ENCODE results near the gene PDCD1.
"Not testable (repeated sequence)": the region's sequence is repeated elsewhere in the genome, so short reads cannot be mapped to it uniquely, and the experiment has no call there.

Gene PDCD1

DNA sequence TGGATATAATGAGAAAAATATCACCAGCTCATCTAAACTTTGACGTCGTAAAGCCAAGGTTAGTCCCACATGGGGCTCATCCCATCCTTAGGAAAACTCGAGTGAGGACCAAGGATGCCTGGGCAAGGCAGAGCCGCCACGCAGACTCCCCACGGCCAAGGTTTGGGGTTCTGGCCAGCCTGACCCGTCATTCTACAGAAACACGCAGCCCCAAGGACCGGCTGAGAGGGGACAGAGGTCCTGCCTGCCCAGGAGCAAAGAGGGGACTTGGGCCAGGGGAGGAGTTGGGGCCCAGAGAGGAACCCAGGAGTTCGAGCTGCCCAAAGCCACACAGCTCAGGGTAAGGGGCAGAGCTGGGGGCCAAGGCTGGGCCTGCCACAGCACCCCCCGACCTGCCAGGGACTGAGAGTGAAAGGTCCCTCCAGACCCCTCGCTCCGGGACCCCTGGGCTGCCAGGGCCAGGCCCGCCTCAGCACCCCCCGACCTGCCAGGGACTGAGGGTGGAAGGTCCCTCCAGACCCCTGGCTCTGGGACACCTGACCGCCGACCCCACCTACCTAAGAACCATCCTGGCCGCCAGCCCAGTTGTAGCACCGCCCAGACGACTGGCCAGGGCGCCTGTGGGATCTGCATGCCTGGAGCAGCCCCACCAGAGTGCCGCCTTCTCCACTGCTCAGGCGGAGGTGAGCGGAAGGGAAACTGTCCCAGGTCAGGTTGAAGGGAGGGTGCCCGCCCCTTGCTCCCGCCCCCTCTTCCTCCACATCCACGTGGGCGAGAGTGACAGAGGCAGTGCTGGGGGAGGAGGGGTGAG, at the start of gene PDCD1:
TSS of gene PDCD1 (minus strand) at position 689 of the 811 bp plus-strand sequence. CDS start at position 633, 56 bp downstream.
- DNase-seq: peak; percentile 51

DNA sequence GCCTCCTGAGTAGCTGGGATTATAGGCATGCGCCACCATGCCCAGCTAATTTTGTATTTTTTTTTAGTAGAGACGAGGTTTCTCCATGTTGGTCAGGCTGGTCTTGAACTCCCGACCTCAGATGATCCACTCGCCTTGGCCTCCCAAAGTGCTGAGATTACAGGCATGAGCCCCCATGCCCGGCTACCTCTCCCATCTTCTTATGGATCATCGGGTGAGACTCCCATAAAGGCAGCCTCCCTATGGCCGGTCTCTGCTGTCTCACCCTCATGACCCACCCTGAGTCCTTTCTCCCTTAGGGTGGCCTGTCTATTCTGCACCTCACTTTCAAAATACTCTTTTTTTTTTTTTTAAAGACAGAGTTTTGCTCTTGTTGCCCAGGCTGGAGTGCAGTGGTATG, 49.1 kb upstream of the PDCD1 start:
- not testable (repeated sequence) for DNase-seq

DNA sequence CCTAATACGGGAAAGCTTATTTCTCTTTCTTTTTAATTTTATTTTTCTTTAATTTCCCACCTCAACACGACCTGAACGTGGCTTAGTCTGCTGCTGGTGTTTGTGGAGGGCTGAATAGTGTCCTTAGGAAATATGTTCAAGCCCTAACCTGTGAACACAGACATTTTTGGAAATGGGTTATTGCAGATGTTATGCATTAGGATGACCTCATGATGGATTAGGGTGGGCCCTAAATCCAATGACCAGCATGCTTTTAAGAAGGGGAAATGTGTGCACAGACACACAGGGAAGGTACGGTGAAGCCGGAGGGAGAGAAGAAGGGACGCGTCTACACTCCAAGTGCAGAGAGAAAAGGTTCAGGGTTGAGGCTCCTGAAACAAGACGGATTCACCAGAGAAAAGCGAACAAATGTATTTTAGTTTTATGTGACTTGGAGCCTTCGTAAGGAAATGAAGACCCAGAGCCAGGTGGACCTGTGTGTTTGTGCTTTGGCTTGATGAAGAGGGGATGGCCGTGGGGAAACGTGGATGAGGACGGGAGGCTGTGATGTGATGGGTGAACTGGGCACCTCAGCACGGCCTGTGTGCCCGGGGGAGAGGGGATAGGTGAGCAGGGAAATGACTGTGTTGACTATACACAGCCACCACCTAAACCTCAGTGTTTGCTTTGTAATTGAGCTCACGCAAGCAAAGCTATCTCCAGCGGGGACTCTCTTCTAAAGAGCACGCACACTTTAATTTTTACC, 48.3 kb upstream of the PDCD1 start:
- no peak for DNase-seq

DNA sequence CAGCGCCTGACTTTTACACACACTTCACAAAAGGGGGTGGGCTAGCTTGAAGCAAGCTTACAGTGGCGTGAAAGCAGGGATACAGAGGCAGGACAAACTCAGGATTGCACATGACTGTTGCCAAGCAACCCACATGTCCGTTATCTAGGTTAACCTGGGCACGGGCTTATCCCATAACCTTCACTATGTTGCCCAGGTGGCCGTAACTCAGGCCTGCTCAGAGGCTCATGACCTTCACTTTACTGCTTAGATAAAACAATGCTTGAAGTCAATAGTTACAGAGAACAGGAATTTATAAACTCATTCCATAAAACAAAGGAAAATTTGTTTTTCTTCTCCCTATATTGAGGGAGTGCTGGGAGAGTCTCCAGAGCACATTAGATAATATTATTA, 47.7 kb upstream of the PDCD1 start:
- not testable (repeated sequence) for DNase-seq

DNA sequence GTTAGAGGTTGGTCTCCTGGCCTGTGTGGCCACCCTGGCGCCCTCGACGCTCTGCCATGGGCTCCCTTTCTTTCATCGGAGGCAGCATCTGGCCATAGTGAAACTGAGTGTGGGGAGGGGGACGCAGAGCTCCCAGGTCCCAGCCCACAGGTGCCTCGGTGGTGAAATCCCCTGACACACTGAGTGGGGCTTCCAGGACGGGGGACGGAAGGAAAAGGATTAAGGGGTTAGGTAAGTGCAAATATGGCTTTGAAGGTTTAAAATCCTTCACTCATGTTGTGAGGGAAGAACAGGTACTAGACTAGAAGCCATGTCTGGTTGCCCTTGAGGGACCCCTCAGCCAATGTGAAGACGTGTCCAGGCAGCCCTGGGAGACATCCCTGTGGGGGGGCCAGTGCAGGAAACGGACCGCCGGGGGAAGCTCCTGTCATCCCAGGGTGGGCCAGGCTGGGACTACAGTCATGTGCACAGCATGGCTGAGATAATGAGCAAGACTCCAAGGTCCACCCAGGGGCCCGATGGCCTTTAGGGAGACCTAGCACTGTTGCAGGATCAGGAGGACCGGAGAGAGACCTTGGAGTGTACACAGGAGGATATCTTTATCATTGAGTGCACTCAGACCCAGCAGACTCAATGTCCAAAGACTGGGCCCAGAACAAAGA, 47.2 kb upstream of the PDCD1 start:
- DNase-seq: no peak

DNA sequence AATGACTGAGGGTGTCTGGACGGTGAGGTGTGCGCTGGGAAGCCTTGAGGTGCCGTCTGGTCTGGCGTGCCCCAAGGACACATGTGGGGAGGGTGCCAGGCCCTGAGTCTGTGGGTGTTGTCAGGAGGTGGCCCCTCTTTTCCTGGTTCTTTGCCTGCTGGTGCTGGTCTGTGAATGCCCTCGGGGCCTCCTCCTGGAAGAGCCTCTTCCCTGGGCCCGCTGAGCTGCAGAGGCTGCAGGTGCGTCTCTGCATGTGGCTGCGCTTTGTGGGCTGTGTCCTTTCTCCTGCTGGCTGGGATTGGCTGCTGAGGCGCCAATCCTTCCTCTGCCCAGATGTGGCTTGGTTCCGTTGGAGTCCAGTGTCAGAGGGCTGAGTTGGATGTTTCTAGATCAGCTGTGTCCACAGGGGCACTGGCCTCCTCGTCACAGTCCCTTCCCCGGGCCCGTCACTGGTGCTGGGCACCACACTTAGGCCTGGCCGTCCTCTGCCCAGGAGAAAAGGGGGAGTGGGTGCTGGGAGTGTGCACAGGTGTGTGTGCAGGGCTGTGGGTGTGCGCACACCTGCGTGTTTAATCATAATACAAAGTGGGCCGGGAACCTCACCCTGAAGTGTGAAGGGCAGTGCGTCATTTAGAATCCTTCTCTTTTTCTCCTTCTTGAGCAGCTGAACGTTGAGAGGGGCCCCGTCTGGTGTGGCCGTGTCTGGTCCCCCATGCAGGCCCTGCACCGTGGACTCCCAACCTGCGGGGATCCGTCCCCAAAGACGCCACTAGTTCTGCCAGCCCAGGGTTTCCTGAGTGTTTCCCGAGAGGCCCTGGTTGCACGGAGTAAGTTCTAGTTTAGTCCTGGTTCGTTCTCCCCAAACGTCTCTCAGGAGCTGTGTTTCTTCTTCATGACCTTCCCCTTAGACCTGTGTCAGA, 46.4 kb upstream of the PDCD1 start:
- no peak for DNase-seq

DNA sequence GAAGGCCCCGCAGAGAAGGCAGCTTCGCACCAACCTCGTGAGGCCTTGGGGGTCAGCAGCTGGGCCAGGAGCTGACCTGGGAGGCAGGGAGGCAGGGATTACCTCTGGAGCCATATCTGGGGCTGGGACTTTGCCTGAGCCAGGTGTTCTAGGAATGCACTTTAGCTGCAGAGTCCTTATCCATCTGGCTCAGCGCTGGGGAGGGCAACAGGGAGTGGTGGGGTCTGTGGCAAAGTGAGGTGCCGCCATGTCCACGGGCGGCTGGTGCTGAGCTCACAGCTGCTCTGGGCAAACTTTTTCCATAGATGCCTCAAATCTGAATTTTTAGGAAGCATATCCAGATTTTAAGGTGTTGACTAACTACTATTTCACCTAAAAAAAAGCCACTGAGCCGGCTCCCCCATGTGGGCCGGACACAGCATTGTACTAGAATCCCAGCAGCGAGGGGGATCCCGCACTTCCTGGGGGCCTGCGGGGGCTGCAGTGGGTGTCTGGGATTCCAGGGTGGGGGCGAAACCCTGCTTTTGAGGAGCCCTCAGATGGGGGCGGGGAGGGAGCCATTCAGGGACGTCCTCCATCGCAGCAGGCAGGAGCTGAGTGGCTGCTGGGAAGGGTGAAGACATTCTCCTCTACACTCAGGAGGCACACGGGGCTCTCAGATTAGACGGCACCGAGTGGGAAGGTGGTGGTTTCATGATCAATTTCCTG, 45.5 kb upstream of the PDCD1 start:
- DNase-seq: no peak

GRCh38 chr2:241903121-241904010, 44.7 kb upstream of the PDCD1 start:
- DNase-seq: no peak

- no peak for DNase-seq
Observed at GRCh38 chr2:241902357-241902991, 43.8 kb upstream of the PDCD1 start.

- no peak for DNase-seq
Observed at GRCh38 chr2:241901500-241902351, 43.0 kb upstream of the PDCD1 start.

DNA sequence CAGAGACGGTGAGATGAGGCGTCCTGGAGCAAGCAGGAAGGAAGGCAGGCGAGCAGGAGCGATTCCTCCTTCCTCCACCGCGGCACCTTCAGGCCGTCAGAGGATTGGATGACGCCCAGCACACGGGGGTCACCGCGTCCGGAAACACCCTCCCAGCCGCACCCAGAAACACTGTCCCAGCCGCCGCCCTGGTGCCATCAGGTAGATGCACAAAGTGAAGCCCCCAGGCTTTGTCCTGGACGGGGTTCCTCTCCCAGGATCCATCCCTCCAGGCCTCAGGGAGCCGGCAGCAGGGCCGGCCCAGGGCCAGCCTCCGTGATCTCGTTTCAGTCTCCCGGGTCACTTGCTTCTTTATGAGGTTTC, 42.3 kb upstream of the PDCD1 start:
- DNase-seq: no peak

- no peak for DNase-seq
Observed at GRCh38 chr2:241900251-241901017, 41.7 kb upstream of the PDCD1 start.

GRCh38 chr2:241898463-241899270, 40.0 kb upstream of the PDCD1 start:
- no peak for DNase-seq

DNA sequence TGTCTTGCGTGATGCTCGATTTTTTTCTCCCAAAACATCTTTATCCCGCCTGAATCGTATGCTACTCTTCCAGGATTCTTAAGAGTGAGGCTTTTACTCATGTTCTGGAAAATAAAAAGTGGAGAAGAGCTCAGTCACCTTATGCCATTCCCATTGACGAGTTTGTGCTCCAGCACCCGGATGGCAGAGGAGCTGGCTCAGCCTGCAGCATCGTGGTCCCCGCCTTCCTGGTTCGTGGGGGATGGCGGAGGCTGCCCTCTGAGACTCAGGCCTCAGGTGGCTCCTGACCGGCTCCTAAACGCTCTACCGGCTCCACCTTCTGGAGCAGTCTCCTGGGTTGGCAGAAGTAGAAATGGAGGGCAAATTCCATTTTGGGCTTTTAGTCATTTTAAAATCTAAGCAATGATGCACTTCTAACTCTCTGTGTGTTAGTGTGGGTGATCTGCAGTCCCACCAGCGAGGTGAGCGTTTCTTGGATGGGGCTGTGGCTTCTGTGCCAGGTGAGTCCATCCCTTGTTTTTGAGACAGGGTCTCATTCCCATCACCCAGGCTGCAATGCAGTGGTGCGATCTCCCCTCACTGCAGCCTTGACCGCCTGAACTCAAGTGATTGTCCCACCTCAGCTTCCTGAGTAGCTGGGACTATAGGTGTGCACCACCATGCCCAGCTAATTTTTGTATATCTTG, 38.7 kb upstream of the PDCD1 start:
- DNase-seq: no peak

GRCh38 chr2:241896746-241897201, 38.1 kb upstream of the PDCD1 start:
- no peak for DNase-seq

DNA sequence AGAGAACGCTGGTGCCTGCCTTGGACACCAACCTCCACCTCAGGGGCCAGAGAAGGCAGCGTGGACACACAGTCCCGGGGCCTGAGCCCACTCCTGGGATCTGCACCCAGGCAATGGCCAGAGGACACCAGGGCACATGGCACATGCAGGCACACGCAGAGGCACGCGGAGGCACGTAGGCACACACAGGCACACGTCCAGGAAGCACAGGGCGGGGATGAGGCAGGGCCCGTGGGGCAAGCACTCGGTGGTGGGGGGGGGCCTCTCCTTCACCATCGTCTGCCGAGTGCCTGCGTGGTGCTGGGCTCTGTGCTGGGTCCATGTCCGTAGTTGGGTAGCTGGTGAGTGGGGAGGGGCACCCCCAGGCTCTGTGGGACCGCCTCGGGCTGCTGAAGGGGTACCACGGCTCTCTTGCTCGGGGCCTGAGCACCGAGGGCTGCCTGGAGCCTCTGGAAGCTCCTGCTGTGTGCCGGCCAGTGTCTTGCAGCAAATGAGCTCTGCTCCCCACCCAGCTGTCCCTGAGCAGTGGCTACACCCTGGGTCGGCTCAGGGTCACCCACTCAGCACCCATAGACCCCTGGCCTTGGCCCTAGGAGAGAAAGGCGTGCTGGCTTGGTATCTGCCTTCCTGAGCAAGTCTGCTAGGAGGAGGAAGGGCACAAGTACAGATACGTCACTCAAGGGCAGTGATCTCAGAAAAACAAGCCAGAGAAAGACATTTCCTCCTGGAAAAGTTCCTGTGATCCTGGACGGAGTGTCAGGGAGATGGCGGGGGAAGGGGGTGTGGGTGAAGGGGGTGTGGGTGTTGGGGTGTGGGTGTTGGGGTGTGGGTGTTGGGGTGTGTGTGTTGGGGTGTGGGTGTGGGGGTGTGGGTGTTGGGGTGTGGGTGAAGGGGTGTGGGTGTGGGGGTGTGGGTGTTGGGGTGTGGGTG, 37.3 kb upstream of the PDCD1 start:
- DNase-seq: no peak
